Upper lobe of left lung (tissue), 4 donors: Measurements from ENCODE around the gene C15orf61.

Experiments
- POLR2AphosphoS5 ChIP-seq, 2 donors: sonication (generic); formaldehyde crosslinking; IDR thresholded peaks; one replicate each; pipeline ENCODE4 v1.5.1; 2017; ENCODE audit warnings: antibody characterized with exemption in 2 of 2
- TF ChIP-seq, protein P1 (sequence below), 6 experiments: fragments of 450-650 bp in 4 of 6; fragments of 200-600 bp in 2 of 6; sonication (generic) in 2 of 6; IDR thresholded peaks; one replicate each; pipeline ENCODE4 v1.5.1; 2016 to 2019; ENCODE audit warnings: antibody characterized with exemption in 6 of 6

DNA sequence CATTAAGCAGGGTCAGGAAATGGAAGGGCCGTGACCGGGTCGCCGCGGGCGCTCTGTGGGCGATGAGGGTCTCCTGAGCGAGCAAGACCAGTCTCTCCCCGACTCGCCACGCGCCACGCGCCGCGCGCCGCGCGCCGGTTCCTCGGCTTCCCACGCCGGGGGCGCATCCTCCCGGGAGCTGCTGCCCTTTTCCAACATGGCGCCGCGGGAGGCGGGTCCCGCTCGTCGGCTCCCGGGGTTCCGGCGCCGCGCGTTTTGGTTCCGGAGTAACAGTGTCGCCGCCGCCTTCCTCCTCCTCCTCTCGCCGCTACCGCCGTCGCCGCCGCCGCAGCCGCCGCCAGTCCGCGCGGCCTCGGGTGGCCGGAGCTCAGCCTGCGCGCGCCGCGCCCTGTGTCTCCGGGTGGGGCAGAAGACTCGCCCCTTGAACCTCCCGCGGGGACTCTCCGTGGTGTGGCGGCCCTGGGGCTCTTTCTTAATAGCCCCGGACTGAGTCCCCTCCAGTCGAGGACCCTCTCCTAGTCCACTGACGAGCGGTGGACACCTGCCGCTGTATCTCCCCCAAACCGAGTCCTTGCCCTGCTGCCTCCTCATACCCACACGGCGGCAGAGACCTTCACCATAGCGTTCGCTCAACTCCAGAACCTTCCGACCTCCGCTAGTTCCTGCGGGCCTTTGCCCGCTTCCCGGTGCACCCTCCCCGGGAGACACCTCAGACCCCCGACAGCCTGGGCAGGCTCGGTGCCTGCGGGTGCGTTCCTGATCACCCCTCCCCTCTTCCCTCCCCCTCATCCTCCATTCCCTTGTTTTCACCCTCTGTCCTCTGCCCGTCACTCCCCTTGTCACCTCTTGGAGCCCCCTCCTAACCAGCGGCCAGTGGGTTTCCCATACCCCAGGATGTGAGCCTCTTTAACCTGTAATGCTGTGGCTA, 21.8 kb downstream of the C15orf61 start, which contains the start of gene MAP2K5:
- TF ChIP-seq, protein P1, sequence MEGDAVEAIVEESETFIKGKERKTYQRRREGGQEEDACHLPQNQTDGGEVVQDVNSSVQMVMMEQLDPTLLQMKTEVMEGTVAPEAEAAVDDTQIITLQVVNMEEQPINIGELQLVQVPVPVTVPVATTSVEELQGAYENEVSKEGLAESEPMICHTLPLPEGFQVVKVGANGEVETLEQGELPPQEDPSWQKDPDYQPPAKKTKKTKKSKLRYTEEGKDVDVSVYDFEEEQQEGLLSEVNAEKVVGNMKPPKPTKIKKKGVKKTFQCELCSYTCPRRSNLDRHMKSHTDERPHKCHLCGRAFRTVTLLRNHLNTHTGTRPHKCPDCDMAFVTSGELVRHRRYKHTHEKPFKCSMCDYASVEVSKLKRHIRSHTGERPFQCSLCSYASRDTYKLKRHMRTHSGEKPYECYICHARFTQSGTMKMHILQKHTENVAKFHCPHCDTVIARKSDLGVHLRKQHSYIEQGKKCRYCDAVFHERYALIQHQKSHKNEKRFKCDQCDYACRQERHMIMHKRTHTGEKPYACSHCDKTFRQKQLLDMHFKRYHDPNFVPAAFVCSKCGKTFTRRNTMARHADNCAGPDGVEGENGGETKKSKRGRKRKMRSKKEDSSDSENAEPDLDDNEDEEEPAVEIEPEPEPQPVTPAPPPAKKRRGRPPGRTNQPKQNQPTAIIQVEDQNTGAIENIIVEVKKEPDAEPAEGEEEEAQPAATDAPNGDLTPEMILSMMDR (IDR thresholded peaks at IDR 0.05): peak in 1 of 6 experiments; percentile 9
- TF ChIP-seq POLR2AphosphoS5 (IDR thresholded peaks at IDR 0.05): peak; percentile 21 to 69
